GM18526 (cell line): ENCODE results near the gene LIN28B.

Source experiments
- POLR2A ChIP-seq: IDR thresholded peaks from 3 replicates; pipeline ENCODE4 v1.6.1; 2011; ENCODE audit not compliant: insufficient read length; ENCODE audit errors: extremely low read depth

The LIN28B gene

GRCh38 chr6:104986625-104987024 is 29.7 kb downstream of the LIN28B start:
- TF ChIP-seq POLR2A: no peak

GRCh38 chr6:104987218-104987617 is 30.3 kb downstream of the LIN28B start:
- no peak for TF ChIP-seq POLR2A

DNA sequence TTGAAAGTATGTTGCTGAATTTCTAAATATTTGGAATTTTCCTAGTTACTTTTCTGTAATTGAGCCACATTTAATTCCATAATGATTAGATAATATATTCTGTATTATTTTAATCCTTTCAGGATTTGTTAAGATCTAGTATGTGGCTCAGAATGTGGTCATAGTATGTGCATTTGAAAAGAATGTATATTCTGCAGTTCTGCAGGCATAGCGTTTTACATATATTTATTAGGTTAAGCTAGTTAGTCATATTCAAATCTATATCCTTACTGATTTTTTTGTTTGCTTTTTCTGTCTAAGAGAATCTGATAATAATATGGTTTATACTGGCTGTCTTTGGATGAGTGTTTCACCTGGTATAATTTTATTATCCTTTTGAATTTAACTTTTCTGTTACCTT is 33.2 kb downstream of the LIN28B start:
- no peak for TF ChIP-seq POLR2A

DNA sequence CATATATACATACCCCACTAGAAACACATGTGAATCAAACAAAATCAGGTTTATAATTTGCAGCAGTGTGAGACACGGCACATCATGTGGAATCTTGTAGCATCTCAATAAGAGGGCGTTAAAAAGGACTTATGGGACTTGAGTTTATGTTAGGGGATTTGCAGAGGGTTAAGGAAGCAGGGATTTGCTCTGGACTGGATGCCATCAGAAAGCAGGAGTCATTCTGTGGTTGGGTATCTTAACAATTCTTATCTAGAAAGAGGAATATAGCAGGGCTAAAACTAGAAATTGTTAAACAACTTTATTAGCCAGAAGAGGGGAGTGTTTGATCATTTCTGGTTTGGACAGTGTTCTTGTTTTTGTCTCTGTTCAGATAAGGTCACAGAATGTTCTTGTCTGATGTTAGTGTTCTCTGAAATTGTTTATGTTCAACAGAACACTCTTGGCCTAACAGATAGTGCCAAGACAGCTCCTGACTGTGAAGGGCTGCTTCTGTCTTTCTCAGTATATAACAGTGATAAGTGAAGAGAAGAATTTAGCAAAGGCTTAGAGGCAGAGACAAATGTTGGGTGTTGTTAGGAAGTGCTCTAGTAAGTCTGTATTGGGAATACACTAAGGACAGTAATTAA is 39.2 kb downstream of the LIN28B start:
- TF ChIP-seq POLR2A: no peak

- no peak for TF ChIP-seq POLR2A
Observed at GRCh38 chr6:105001063-105001462, 44.2 kb downstream of the LIN28B start.

DNA sequence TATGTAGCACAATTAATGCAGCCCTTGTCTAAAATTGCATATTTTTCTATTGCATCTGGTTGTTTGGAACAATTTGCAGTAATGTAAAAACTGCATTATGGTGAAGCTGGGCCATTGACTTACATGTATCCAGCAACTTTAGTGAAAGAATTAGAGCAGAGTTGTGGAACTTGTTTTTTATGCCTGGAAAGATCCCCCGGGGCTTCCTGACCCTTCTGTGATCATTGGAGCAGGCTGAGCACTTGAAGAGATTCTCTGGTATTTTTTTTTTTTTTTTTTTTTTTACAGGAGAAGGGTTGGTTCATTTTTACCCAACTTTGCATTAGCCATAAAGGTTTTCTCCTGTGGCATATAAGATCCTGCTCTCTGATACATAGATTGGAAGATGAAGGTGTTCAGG is 45.0 kb downstream of the LIN28B start:
- no peak for TF ChIP-seq POLR2A

DNA sequence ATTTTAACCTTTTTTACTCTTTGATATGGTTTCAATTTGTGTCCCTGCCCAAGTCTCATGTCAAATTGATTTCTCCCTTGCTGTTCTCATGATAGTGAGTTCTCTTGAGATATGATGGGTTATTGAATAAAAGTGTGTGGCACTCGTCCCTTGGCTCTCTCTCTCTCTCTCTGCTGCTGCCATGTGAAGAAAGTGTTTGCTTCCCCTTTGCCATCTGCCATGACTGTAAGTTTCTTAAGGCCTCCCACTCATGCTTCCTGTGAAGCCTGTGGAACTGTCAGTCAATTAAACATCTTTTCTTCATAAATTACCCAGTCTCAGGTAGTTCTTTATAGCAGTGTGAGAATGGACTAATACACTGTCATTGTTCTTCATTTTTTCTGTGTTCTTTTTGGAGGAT is 48.5 kb downstream of the LIN28B start:
- no peak for TF ChIP-seq POLR2A

- TF ChIP-seq POLR2A: no peak
Observed at GRCh38 chr6:105014448-105014847, 57.5 kb downstream of the LIN28B start.

DNA sequence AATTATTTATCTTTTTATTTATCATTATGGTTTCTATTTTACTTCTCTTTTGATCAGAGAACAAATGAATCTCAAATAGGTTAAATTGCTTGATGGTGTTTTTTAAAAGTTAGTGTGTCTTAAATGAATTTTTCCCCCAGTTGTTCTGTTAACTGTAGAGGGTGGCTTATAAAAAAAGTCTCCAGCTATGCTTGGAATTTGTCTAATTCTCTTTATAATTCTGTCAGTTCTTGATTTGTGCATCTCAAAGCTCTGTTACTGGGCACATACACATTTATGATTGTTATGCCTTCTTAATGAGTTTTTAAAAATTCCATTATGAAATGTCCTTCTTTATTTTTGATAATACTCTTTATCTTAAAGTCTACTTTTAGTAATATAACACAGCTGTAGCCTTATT is 58.0 kb downstream of the LIN28B start:
- no peak for TF ChIP-seq POLR2A

DNA sequence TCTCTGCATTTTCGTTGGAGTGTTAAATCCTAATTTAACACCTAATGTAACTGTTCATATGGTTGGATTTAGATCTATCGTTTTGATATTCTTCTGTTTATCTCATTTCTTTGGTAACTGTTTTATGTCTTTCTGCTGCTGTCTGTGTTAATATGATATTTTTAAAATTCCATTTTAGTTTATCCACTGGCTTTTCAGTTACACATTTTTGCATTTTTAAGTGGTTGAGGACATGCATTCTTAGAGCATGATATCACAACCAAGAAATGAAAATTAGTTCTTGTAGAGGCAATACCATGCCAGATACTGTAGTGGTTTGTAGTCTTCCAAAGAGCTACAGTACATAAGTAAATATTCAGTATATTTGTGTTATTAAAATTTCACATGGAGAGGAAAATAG is 58.6 kb downstream of the LIN28B start:
- no peak for TF ChIP-seq POLR2A

DNA sequence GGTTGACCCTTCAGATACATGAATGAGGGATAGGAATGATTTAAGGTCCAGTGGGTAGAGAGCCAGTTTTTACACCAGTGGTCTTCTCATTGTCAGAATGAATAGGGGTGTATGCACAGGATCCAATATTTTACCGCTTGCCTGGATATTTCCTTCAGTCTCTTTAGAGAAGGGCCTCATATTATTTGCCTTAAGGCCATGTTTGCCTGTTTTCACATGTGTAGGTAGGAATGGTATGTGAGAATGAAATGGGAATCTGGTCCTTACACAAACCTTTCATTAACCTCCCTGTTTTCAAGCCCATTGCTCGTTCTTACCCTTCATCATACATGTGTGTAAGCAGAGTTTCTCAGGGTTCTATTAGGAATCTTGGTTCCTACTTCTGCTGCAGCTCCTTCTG is 62.4 kb downstream of the LIN28B start:
- no peak for TF ChIP-seq POLR2A

- no peak for TF ChIP-seq POLR2A
Observed at GRCh38 chr6:105021399-105021798, 64.5 kb downstream of the LIN28B start.

GRCh38 chr6:105022416-105022815 is 65.5 kb downstream of the LIN28B start:
- TF ChIP-seq POLR2A: no peak

DNA sequence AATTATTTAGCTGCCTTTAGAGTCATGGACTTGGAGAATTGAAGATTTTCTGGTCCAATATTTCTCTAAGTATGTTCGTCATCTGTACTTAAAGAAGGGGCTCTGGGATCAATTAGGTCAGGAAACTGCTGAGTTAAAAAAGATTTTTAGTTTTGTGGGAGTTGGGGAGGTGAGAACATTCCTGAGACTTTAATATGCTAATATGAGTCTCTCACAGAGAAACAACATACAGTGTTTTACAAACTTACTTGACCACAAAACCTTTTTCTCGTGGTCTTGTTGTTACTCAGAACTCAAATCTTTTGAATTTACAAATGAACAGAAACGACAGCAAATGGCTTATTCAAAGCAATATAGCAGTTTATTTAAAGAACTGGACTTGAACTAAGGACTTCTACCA is 67.9 kb downstream of the LIN28B start:
- TF ChIP-seq POLR2A: no peak

DNA sequence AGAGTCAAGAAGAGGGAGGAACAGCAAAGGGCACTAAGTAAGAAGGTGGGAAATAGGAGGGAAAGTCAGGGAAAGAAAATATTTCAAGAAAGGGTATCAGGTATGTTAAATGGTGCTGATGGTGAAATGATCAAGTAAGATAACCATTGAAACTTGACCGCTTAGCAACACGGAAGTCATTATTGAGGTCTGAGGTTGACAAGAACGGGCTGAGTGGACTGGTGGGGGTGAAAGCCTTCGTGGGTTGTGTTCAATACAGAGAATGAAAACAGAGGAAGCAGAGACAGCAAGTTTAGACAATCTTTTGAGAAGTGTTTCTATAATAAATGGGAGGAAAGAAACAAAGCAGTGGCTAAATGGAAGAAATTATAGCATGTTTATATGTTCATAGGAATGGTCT is 72.0 kb downstream of the LIN28B start:
- no peak for TF ChIP-seq POLR2A

GRCh38 chr6:105029581-105029980 is 72.7 kb downstream of the LIN28B start:
- TF ChIP-seq POLR2A: no peak

DNA sequence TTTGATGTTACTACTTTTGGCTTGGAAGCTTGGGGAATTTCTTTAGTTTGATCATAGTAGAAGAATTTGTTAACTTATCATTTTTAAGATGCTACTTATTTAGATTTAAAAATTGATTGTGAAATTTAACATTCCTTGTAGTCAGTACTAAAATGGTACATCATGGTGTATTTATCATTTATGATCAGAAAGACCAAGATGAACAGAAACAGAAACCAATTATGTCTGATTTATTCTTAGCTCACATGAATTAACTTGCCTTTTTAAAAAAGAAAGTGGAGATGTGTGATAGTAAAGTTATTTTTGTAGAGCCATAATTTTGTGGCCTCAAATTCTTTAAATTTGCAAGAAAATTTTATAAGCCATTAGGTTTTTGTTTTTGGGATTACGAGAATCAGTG is 77.6 kb downstream of the LIN28B start:
- TF ChIP-seq POLR2A: no peak

- TF ChIP-seq POLR2A: no peak
Observed at GRCh38 chr6:105035299-105035698, 78.4 kb downstream of the LIN28B start.

GRCh38 chr6:105036351-105036750 is 79.4 kb downstream of the LIN28B start:
- no peak for TF ChIP-seq POLR2A
